ENCODE measurements around the gene MRGPRX1.
"Not testable (repeated sequence)": the region's sequence is repeated elsewhere in the genome, so short reads cannot be mapped to it uniquely, and the experiment has no call there.

The MRGPRX1 gene

GRCh38 chr11:18934195-18934814 lies 4.9 kb downstream of the MRGPRX1 start:
- no peak overlapping the region for H3K27ac ChIP-seq
- H3K79me2 ChIP-seq, result no peaks in the 10 kb centered on the region
- no peaks in the 10 kb centered on the region for H3K36me3 ChIP-seq (ENCODE audit: control insufficient read depth, insufficient read depth, low read length)
- H2AFZ ChIP-seq, result no peak overlapping the region
- no peak overlapping the region for H3K9ac ChIP-seq
- H3K9me3 ChIP-seq (ENCODE audit: control insufficient read depth, low read length), result no peaks in the 10 kb centered on the region
- H3K27me3 ChIP-seq (ENCODE audit: control insufficient read depth, insufficient read depth, low read length), result no peaks in the 10 kb centered on the region
- no peaks in the 10 kb centered on the region for H3K4me1 ChIP-seq
- H3K4me2 ChIP-seq (ENCODE audit: low read length), result no peak overlapping the region
- no peak overlapping the region for H3K4me3 ChIP-seq (ENCODE audit: low read depth, low read length)
- no peak for TF ChIP-seq CTCF (IDR thresholded peaks at IDR 0.05)

- Histone ChIP-seq H3K9me3 (ENCODE audit: control insufficient read depth, low read length) (no peaks in the 10 kb centered on the region), H3K27ac (no peak overlapping the region), H3K27me3 (ENCODE audit: control insufficient read depth, insufficient read depth, low read length) (no peaks in the 10 kb centered on the region), H3K4me2 (ENCODE audit: low read length) (no peak overlapping the region), H2AFZ (no peak overlapping the region), H3K36me3 (ENCODE audit: control insufficient read depth, insufficient read depth, low read length) (no peaks in the 10 kb centered on the region), H3K79me2 (no peaks in the 10 kb centered on the region), H3K9ac (no peak overlapping the region), H3K4me3 (ENCODE audit: low read depth, low read length) (no peak overlapping the region), H3K4me1 (no peaks in the 10 kb centered on the region)
- no peak for TF ChIP-seq CTCF (IDR thresholded peaks at IDR 0.05)
Observed at GRCh38 chr11:18927550-18928322, 11.5 kb downstream of the MRGPRX1 start.

GRCh38 chr11:18925426-18925825 lies 13.8 kb downstream of the MRGPRX1 start:
- H3K79me2 ChIP-seq; H3K4me3 ChIP-seq (ENCODE audit: low read depth, low read length); H3K9me3 ChIP-seq (ENCODE audit: control insufficient read depth, low read length); H3K9ac ChIP-seq; H3K4me1 ChIP-seq; H3K27ac ChIP-seq; H2AFZ ChIP-seq; H3K27me3 ChIP-seq (ENCODE audit: control insufficient read depth, insufficient read depth, low read length); H3K4me2 ChIP-seq (ENCODE audit: low read length); H3K36me3 ChIP-seq (ENCODE audit: control insufficient read depth, insufficient read depth, low read length): not testable (repeated sequence)

GRCh38 chr11:18912883-18913282 lies 26.3 kb downstream of the MRGPRX1 start:
- Histone ChIP-seq H3K4me2 (ENCODE audit: low read length) (no peak overlapping the region), H3K9ac (no peak overlapping the region), H3K79me2 (no peaks in the 10 kb centered on the region), H3K4me3 (ENCODE audit: low read depth, low read length) (no peak overlapping the region), H2AFZ (no peak overlapping the region), H3K27ac (no peak overlapping the region), H3K27me3 (ENCODE audit: control insufficient read depth, insufficient read depth, low read length) (no peaks in the 10 kb centered on the region), H3K9me3 (ENCODE audit: control insufficient read depth, low read length) (no peaks in the 10 kb centered on the region), H3K4me1 (no peaks in the 10 kb centered on the region), H3K36me3 (ENCODE audit: control insufficient read depth, insufficient read depth, low read length) (no peaks in the 10 kb centered on the region)
- TF ChIP-seq CTCF (IDR thresholded peaks at IDR 0.05), result no peak

- Histone ChIP-seq H3K4me3 (ENCODE audit: low read depth, low read length) (no peak overlapping the region), H3K4me2 (ENCODE audit: low read length) (no peak overlapping the region), H2AFZ (no peak overlapping the region), H3K9me3 (ENCODE audit: control insufficient read depth, low read length) (no peaks in the 10 kb centered on the region), H3K4me1 (no peaks in the 10 kb centered on the region), H3K27ac (no peak overlapping the region), H3K36me3 (ENCODE audit: control insufficient read depth, insufficient read depth, low read length) (no peaks in the 10 kb centered on the region), H3K79me2 (no peaks in the 10 kb centered on the region), H3K9ac (no peak overlapping the region), H3K27me3 (ENCODE audit: control insufficient read depth, insufficient read depth, low read length) (no peaks in the 10 kb centered on the region)
- no peak for TF ChIP-seq CTCF (IDR thresholded peaks at IDR 0.05)
Observed at GRCh38 chr11:18907391-18907790, 31.8 kb downstream of the MRGPRX1 start.

- not testable (repeated sequence) for H3K4me1 ChIP-seq; H3K27me3 ChIP-seq (ENCODE audit: control insufficient read depth, insufficient read depth, low read length); H3K4me2 ChIP-seq (ENCODE audit: low read length); H3K27ac ChIP-seq; H3K79me2 ChIP-seq; H3K9me3 ChIP-seq (ENCODE audit: control insufficient read depth, low read length); H3K9ac ChIP-seq; H3K4me3 ChIP-seq (ENCODE audit: low read depth, low read length); H2AFZ ChIP-seq; H3K36me3 ChIP-seq (ENCODE audit: control insufficient read depth, insufficient read depth, low read length)
Observed at GRCh38 chr11:18900637-18901036, 38.6 kb downstream of the MRGPRX1 start.

GRCh38 chr11:18900151-18900611 lies 39.0 kb downstream of the MRGPRX1 start:
- H3K79me2 ChIP-seq; H3K27ac ChIP-seq; H3K4me1 ChIP-seq; H2AFZ ChIP-seq; H3K27me3 ChIP-seq (ENCODE audit: control insufficient read depth, insufficient read depth, low read length); H3K9me3 ChIP-seq (ENCODE audit: control insufficient read depth, low read length); H3K36me3 ChIP-seq (ENCODE audit: control insufficient read depth, insufficient read depth, low read length); H3K4me2 ChIP-seq (ENCODE audit: low read length); H3K4me3 ChIP-seq (ENCODE audit: low read depth, low read length); H3K9ac ChIP-seq: not testable (repeated sequence)
